Fibroblast of gingiva (primary cell): Measurements from ENCODE around the gene COA3.
A peak's percentile ranks its signal among the peaks of the same experiment; 100 is the strongest.

Experiments used
- DNase-seq: peaks from one replicate; pipeline ENCODE4 v3.0.0-alpha.2; 2011; ENCODE audit warnings: low read depth

COA3 gene

DNA sequence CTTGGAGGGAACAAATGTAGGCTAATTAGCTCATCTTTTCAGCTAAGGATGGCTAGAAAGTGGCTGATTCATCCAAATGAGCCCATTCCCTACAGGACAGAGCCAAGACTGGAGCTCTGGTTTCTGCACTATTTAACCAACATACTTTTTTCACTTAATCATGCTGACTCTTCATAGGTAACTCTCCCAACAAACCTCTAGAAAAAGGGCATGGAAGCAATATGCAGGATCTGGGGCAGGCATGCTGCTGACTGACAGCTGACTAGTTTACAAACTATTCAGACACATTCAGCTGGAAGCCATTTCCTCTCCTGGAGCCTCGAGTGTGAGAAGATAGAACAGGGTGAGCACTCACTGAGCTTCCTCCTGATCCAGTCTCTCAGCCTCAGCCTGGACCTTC is 19.4 kb upstream of the COA3 start:
- no peak for DNase-seq

DNA sequence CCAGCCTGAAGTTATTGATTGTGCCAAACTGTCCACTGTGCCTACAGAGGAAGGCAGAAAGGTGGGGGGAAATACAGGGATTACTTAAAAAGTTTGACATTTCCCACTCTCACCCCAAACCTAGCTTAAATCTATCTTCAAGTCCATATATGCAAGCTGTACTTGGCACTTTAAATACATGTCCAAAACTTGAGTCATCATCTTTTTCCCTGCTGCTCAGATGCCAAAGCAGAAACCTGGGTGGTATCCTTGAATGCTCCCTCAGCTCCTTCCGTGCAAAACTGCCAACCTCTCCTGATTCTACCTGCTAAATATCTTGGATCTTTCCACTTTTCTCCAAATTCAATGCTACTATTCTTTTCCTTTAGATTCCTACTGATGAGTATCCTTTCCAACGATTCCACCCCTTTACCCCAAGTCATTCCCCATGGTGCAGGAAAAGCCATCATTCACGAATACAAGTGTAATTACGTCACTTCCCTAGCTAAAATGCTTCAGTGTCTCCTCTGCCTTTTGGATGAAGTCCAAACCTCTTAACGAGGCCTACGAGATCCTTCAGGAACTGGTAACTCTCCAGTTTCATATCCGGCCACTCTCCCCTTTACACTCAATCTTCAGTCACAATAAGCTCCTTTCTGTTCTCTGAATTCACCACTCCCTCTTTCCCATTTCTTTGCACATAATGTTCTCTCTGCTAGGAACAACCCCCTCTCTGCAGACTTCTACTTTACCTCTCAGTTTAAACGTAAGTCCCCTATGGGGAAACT is 16.3 kb upstream of the COA3 start:
- peak; percentile 57 for DNase-seq

DNA sequence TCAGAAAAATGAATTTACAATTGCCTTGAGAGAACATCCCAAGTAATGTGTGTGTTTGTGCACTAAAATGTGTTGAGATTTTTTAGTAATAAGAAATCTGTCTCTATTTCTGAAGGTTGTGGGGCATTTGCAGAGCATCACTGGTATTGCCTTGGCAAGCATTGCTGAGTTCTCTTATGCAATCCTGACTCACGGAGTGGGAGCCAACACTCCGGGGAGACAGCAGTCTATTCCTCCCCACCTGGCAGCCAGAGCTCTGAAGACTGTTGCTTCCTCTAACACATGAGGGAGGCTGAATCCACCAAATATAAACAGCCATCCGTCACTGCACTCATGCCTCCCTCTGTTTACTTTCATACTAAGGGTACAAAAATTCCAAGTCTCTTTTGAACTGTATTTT is 10.7 kb upstream of the COA3 start:
- DNase-seq = peak; percentile 81

DNA sequence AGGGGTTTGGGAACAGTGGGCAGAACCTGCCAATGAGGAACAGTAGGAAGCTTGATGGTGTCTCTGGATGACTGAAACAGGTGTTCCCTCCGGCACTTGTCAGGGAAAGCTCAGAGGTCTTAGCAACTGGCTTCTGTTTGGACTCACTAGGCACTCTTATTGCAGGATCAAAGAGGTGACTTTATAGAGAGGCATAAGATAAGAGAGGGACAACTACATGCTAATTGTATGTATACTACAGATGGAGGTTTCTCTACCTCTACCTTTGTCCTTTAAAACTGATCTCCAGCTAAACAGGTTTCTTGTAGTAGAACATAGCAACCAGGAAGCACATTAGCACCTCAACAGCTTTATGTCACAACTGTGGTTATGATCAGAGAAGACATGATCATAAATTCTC is 7.7 kb upstream of the COA3 start:
- DNase-seq = no peak

DNA sequence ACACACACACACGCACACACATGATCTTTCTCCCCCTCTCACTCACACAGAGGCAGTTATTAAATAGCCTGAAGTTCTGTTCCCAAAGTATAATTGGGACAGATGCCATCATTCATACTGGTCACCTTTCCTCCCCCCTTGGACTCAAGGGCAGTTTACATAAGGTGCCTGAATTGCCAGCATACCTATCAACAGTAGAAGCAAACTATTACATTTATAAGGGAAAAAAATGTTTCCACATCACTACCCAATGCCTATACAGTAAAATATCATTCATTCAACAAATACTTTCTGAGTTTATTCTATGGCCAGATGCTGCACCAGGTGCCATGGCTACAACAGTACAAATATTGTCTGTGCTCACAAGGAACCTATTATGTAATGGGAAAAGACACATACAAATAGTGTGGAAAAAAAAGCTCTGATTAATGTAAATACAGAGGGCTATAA is 6.4 kb upstream of the COA3 start:
- DNase-seq = no peak

DNA sequence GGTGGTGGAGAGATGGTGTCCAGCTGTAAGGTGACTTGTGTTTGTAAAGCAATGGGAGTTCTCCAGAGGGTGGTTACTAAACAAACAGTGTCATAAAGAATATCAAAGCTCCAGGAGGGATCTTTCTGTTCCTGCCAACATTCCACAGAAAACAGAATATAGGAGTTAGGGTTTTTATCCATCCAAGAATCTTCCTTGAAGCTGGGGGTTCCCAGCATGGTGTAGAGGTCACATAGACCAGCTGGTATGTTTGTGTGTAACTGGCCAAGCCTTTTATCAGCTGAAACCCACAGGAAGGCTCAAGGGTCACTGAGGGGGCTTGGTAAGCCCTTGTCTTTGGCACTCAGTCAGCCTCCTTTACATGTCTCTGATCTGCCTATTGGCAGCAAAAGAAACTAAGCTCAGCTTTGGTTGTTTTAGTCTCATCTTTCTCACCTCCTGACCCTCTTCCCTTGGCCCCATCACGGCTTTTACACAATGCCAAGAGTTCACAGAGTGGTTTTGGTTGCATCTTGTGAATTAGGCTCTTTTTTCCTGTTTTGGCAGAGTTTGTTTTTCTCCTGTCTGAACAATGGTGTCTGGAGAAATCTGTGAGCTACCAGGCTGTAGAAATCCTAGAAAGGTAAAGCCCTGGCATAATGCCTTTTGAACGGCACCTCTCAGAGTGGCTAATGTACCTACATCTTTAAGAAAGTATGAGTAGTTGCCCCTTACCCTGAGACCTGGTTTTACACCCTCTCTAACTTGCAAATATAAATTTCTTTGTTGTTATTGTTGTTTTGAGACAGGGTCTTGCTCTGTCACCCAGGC is 4.8 kb upstream of the COA3 start:
- peak; percentile 60 for DNase-seq

DNA sequence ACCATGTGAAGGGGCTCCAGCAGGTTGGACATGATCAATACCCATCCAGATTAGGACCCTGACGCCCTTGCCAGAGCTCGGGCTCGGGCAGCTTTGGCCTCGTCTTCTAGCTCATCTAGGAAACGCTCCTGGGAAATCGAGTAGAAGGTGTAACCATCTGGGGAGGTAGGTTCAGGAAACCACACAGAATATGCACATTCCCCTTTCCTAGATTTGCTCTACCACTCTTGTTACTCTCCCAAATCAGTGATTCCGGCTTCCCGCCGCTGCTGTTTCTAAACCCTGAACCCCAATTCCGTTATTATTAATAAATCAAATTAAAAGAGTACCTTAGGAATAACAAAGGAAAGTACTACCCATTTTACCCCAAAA is 507 bp downstream of the COA3 start:
- DNase-seq = no peak

DNA sequence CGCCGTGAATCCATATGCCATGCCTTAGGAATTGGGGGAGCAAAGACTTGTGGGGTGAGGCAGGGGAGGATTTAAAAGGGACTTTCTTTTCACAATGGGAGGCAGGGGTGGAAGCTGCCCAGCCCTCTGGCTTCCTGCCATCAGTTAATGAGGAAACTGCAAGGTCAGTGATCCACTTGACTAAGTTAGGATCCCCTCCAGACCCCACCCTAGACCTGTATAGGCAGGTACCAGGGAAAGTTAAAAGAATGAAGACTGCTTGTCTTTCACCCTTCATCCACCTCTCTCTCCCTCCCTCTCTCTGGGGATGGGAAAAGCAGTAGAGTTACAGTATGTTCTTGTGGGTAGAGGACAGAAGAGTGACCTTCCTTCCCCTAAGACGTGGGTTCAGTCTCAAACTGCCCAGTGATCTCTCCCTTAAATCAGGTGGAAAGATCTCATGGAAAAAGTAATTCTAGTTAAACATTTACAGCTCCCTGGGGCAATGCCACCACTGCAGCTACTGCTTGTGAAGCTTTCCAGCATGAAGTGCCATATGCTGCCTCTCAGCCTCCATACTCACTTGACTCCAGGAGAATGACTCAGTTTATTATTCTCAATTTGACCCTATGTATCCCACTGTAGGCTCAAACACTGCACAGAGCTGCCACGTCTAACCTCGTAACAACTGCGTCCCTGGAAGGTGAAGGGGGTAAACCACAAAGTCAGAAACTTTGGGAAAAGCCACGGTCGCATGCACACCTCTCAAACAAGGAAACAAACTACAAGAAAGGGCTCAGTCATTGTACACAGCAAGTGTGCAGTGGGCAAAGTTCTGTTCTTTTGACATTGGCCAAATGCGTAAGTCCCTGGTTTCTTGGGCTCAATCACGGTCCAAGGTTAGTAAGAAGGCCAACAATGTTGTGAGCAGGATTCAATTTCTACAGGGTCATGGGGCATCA is 1.2 kb downstream of the COA3 start:
- no peak for DNase-seq

DNA sequence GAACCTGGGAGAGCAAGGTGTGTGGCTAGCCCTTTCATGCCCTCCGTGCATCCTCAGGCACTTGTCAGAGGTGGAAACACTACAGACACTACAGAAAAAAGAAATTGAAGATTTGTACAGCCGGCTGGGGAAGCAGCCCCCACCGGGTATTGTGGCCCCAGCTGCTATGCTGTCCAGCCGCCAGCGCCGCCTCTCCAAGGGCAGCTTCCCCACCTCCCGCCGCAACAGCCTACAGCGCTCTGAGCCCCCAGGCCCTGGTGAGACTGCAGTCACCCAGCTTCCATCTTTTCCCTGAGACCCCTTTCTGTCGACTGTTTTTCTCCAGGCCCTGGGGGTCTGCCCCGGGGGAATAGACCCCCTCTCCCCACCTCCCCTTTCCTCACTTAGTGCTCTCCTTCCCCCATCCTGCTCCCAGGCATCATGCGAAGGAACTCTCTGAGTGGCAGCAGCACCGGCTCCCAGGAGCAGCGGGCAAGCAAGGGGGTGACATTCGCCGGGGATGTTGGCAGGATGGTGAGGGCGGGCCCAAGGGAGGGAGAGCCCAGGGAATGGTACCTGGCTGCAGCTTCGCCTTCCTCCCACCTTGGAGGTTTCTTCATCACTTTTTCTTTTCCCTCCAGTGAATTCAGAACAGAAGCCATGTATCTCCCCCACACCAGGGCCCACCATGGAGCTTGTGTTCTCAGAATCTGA is 2.3 kb downstream of the COA3 start:
- DNase-seq = no peak

DNA sequence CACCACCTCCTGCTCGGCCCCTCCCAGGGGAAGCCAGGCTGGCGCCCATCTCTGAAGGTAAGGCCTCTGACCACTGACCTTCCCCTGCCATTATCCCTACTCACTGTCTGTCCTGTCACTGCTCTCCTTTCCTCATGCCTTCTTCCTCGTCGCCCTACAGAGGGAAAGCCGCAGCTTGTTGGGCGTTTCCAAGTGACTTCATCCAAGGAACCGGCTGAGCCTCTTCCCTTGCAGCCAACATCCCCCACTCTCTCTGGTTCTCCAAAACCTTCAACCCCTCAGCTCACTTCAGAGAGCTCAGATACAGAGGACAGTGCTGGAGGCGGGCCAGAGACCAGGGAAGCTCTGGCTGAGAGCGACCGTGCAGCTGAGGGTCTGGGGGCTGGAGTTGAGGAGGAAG is 3.0 kb downstream of the COA3 start:
- no peak for DNase-seq

DNA sequence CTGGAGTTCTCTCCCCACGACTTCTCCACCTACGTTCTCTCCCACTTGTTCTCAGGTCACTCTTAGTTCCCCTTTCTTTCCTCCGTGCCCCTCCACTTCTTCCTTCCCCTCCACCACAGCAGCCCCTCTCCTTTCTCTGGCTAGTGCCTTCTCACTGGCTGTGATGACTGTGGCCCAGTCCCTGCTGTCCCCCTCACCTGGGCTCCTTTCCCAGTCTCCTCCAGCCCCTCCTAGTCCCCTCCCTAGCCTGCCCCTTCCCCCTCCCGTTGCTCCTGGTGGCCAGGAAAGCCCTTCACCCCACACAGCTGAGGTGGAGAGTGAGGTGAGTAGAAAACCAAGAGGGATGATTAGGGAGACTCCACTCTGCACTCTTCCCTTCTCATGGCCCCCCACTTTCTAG is 3.4 kb downstream of the COA3 start:
- no peak for DNase-seq

DNA sequence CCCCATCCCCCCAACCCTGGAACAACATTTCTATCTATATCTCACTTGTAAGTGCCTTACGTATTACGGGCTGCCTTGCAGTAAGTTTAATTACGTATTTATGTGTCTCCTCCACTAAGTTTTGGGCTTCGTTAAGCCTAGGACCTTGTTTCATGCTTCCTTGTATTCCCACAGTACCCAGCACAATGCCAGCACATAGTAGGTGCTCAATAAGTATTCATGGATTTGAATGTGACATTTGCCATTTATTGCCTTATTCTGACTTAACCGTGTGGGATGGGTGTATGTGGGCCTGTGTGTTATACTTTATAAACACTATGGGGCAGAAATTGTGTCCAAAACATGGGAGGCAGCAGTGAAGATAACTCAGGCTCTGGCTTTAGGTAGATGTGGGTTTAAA is 6.0 kb downstream of the COA3 start:
- no peak for DNase-seq

DNA sequence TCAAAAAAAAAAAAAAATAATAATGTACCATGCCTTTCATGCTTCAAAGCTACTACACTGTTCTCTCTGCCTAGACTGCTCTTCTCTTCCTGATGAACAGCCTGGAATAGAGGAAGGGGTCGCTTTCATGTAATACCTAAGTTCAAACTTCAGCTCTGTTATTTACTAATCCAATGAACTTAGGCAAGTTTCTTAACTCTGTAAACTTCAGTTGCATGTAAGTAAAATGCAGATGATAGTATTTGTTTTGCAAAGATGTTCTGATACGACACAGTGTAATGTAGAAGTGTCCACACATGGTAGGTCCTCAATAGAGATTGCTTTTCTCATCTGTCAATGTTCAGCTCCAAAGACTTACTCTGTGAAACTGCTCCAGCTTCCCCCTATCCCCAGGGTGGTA is 6.6 kb downstream of the COA3 start:
- no peak for DNase-seq

DNA sequence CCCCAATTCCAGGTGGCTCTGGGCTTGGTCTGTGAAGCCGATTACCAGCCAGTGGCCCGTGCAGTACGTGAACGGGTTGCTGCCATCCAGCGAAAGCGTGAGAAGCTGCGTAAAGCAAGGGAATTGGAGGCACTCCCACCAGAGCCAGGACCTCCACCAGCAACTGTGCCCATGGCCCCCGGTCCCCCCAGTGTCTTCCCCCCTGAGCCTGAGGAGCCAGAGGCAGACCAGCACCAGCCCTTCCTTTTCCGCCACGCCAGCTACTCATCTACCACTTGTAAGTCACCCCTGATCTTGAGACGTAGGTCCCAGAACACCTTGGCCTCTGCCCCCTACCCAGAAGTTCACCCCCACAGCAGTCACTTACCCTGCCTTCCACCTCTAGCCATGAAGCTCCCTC is 11.2 kb downstream of the COA3 start:
- DNase-seq = no peak

DNA sequence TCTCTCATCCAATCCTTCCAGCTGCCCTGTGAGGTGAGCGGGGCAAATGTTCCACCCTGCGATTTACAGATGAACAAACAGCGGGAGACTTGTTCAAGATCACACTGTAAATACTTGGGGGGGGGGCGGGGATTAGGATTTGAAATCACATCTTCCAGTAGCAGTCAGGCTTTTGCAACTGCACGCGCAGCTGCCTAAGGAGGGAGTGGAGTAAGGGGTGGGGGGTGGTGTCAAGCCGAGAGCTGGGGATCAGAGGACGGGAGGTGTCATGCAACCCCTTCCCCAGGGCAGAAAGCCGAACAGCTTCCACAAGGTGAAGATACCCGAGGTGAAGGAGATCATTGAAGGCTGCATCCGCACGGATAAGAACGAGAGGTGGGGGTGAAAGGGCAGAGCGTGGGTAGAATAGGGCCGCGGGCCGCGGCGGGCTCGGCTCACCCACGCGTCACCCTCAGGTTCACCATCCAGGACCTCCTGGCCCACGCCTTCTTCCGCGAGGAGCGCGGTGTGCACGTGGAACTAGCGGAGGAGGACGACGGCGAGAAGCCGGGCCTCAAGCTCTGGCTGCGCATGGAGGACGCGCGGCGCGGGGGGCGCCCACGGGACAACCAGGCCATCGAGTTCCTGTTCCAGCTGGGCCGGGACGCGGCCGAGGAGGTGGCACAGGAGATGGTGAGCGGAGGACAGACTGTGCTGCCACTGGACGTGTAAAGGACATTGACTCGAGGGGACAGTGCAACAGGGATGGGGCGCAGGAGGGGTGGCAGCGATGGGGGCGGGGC is 13.5 kb downstream of the COA3 start:
- DNase-seq = no peak

DNA sequence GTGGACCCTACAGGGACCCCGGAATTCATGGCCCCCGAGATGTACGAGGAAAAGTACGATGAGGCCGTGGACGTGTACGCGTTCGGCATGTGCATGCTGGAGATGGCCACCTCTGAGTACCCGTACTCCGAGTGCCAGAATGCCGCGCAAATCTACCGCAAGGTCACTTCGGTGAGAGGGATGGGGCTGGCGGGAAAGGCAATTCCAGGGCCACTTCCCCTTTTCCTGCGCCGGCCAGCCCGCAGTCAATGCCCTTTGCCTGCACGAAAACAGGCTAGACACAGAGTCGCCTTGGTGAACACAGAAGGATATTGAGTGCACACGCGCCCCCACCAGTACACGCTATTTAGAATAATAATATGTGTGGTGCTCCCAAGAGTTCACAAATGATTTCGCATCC is 14.1 kb downstream of the COA3 start:
- DNase-seq = no peak

DNA sequence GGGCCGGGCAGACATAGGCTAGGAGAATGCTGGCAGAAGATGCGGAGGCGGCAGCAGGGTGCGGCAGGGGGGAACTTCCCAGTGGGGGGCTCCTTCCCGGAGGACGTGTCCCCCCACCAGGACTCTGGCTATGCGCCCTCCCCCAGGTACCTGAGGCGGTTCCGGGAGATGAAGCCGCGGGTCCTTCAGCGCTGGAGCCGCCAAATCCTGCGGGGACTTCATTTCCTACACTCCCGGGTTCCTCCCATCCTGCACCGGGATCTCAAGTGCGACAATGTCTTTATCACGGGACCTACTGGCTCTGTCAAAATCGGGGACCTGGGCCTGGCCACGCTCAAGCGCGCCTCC is 14.7 kb downstream of the COA3 start:
- DNase-seq = no peak

DNA sequence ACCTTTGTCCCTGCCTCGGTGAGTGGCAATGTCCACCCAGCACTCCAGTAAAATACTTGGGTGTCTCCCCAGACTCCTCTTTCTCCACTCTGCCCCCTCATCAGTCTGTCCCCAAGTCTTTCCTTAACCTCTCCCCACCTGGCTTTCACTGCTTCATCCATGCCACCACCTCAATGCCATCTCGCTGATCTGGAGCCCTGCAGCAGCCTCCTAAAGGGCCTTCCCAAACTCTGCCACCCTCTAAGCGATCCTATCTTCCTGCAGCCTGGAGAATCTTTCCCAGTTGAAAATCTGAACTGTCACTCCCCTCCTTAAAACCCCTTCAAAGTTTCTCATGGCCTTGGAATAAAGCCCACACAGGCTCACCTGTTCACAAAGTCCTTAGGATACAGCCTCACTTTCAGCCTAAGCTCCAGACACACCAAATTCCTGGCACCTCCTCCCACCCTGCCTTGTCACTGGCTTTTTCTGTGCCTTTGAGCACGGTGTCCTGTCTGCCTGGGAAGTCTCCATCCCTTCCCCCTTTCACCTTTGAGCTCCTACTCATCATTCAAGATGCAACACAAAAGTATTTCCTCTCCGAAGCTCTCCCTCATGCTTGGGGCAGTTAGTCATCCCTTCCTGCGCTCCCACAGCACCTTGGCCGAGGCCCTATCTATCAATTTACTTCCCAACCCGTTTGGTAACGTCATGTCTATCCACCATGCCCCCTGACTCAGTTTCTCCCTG is 15.3 kb downstream of the COA3 start:
- no peak for DNase-seq

DNA sequence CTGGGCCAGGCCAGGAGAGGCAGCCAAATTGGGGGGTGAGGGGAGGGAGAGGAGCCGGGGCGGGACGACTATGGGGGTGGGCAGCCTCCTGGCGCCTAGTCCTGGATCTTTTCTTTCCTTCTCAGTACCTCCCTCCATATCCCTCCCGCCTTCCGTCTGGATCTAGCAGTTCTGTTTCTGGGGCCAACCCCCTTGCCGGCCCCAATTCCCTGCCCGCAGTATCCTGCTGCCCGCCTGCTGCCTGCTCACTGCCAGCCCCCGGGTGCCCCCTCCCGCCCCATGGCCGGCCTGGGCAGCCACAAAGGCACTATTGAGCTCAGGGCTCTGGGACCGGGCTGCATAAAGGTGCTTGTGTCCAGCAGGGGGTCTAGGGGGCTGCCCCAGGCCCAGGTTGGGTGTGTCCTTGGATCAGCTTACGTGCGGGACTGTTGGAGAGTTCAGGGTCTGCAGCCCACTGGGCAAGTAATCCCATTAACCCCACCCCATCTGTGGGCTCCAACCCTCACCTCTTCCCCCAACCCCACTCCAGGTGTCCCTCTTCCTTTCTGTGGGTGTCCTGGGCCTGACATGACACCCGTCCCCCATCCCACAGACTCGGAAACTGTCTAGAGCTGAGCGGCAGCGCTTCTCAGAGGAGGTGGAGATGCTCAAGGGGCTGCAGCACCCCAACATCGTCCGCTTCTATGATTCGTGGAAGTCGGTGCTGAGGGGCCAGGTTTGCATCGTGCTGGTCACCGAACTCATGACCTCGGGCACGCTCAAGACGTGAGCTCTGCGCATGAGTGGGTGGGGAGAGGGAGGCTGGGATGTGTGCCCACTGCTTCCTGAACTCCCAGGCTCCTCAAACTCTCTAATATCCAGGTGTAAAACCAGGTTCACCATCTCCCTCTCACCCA is 16.1 kb downstream of the COA3 start:
- DNase-seq = no peak
